SU-DHL-6 (cell line): Measurements from ENCODE around the gene PPARA.

Experiments used
- H2AFZ ChIP-seq: fragments of 200-600 bp; sonication (generic); 2 replicates; pipeline ENCODE4 v1.6.1; 2014; ENCODE audit warnings: low read depth, mild to moderate bottlenecking, moderate library complexity, mixed read lengths, antibody characterized with exemption, low read length; ENCODE audit not compliant: severe bottlenecking
- H3F3A ChIP-seq: fragments of 200-600 bp; shearing (Covaris generic); 2 replicates; pipeline ENCODE4 v1.6.0; 2016; ENCODE audit warnings: antibody characterized with exemption, mild to moderate bottlenecking; ENCODE audit not compliant: insufficient read depth
- H3K27ac ChIP-seq: fragments of 200-600 bp; sonication (generic); 2 replicates; pipeline ENCODE4 v1.5.1; 2016; ENCODE audit warnings: low read depth, mild to moderate bottlenecking, low read length, moderate library complexity, mixed read lengths
- H3K27me3 ChIP-seq: fragments of 200-600 bp; sonication (generic), shearing (Covaris generic); 2 replicates; pipeline ENCODE4 v1.6.0; 2014; ENCODE audit warnings: mild to moderate bottlenecking, low read length
- H3K36me3 ChIP-seq: fragments of 200-600 bp; sonication (generic); 2 replicates; pipeline ENCODE4 v1.6.1; 2014; ENCODE audit warnings: mild to moderate bottlenecking, low read length, mixed read lengths
- H3K4me2 ChIP-seq: fragments of 300-600, 200-600 bp; shearing (Covaris generic), sonication (generic); 2 replicates; pipeline ENCODE4 v1.6.0; 2014; ENCODE audit warnings: low read length, low read depth, mild to moderate bottlenecking; ENCODE audit not compliant: poor library complexity, severe bottlenecking
- H3K4me3 ChIP-seq: fragments of 200-600 bp; sonication (generic); 2 replicates; pipeline ENCODE4 v1.5.1; 2014; ENCODE audit warnings: antibody characterized with exemption, low read length, mild to moderate bottlenecking, mixed read lengths; ENCODE audit not compliant: insufficient read depth, poor library complexity, severe bottlenecking
- H3K79me2 ChIP-seq: fragments of 200-600 bp; sonication (generic); 2 replicates; pipeline ENCODE4 v1.6.1; 2014; ENCODE audit warnings: mild to moderate bottlenecking, low read length, moderate library complexity; ENCODE audit not compliant: insufficient read depth
- H3K9ac ChIP-seq: fragments of 200-600 bp; sonication (generic); 2 replicates; pipeline ENCODE4 v1.7.0; 2014; ENCODE audit warnings: mild to moderate bottlenecking, low read length
- H3K9me2 ChIP-seq: fragments of 200-600 bp; sonication (generic); replicated peaks from 2 replicates; pipeline ENCODE4 v1.6.1; 2014; ENCODE audit warnings: low read length; ENCODE audit not compliant: insufficient read depth
- H3K9me3 ChIP-seq: fragments of 200-600 bp; sonication (generic); 2 replicates; pipeline ENCODE4 v1.6.1; 2014; ENCODE audit warnings: low read length, mixed read lengths; ENCODE audit not compliant: insufficient read depth
- H4K20me1 ChIP-seq: fragments of 200-600 bp; sonication (generic); 2 replicates; pipeline ENCODE4 v1.6.1; 2014; ENCODE audit warnings: low read depth, mild to moderate bottlenecking, antibody characterized with exemption, low read length, moderate library complexity, mixed read lengths
- EZH2phosphoT487 ChIP-seq: fragments of 200-600 bp; sonication (generic), shearing (Covaris generic); conservative IDR thresholded peaks from 2 replicates; pipeline ENCODE4 v1.6.1; 2018; ENCODE audit warnings: mild to moderate bottlenecking, antibody characterized with exemption, low read length, moderate library complexity, mixed read lengths
- TF ChIP-seq, protein P1 (sequence below): fragments of 200-600 bp; sonication (generic); IDR thresholded peaks from one replicate; pipeline ENCODE4 v1.5.1; 2017; ENCODE audit warnings: antibody characterized with exemption, mild to moderate bottlenecking, low read length, moderate library complexity; ENCODE audit not compliant: insufficient read depth, poor library complexity, severe bottlenecking

PPARA gene

DNA sequence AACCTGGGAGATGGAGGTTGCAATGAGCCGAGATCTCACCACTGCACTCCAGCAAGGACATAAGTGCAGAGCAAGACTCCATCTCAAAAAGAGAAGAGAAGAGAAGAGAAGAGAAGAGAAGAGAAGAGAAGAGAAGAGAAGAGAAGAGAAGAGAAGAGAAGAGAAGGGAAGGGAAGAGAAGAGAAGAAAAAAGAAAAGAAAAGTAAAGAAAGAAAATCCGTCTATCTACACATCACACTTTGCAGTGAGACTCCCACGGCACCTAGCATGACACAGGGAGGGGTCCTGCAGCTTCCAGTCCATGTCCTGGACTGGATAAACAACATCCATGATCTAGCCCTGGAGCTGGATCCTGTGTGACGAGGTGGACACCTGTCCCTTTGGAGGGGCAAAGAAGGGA, 4.0 kb upstream of the PPARA start:
- Histone ChIP-seq H3K79me2 (no peaks in the 10 kb centered on the region), H3K9ac (no peak overlapping the region), H3K4me3 (no peak overlapping the region), H3K36me3 (no peaks in the 10 kb centered on the region), H3F3A (no peaks in the 10 kb centered on the region), H4K20me1 (no peaks in the 10 kb centered on the region), H3K4me2 (no peak overlapping the region), H3K9me3 (no peaks in the 10 kb centered on the region), H3K27ac (no peak overlapping the region), H3K9me2 (no peaks in the 10 kb centered on the region), H2AFZ (no peak overlapping the region), H3K27me3 (no peaks in the 10 kb centered on the region)
- no peak for TF ChIP-seq EZH2phosphoT487
- TF ChIP-seq, protein P1, sequence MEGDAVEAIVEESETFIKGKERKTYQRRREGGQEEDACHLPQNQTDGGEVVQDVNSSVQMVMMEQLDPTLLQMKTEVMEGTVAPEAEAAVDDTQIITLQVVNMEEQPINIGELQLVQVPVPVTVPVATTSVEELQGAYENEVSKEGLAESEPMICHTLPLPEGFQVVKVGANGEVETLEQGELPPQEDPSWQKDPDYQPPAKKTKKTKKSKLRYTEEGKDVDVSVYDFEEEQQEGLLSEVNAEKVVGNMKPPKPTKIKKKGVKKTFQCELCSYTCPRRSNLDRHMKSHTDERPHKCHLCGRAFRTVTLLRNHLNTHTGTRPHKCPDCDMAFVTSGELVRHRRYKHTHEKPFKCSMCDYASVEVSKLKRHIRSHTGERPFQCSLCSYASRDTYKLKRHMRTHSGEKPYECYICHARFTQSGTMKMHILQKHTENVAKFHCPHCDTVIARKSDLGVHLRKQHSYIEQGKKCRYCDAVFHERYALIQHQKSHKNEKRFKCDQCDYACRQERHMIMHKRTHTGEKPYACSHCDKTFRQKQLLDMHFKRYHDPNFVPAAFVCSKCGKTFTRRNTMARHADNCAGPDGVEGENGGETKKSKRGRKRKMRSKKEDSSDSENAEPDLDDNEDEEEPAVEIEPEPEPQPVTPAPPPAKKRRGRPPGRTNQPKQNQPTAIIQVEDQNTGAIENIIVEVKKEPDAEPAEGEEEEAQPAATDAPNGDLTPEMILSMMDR: no peak

DNA sequence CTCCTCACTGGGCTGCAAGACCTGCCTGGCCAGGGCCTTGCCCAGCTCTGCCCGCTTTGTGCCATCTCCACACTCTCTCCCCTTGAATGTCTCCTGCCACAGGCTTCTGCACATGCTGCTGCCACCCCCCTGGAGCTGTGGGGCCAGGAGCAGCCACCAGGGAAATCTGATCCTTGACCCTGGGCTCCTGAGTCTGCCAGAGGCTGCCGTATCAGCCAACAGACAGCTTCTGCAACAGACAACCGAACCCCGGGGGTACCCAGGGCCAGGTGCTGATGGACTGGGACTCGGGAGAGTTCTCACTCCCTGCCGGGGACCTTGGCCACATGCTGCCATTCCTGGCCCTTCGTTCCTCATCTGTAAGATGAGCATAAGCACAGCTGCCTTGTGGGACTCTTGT, 3.3 kb upstream of the PPARA start:
- TF ChIP-seq EZH2phosphoT487: no peak
- TF ChIP-seq, protein P1: no peak
- Histone ChIP-seq H2AFZ (no peak overlapping the region), H3K79me2 (no peaks in the 10 kb centered on the region), H3K36me3 (no peaks in the 10 kb centered on the region), H3K4me3 (no peak overlapping the region), H3K4me2 (no peak overlapping the region), H3K9me3 (no peaks in the 10 kb centered on the region), H3K27ac (no peak overlapping the region), H4K20me1 (no peaks in the 10 kb centered on the region), H3K9me2 (no peaks in the 10 kb centered on the region), H3K9ac (no peak overlapping the region), H3K27me3 (no peaks in the 10 kb centered on the region), H3F3A (peaks cover 6% of the 10 kb centered on the region; the same call in 1 of the 2 replicates)

- Histone ChIP-seq H3K27me3 (no peaks in the 10 kb centered on the region), H3K36me3 (no peaks in the 10 kb centered on the region), H3F3A (peaks cover 6% of the 10 kb centered on the region; the same call in 1 of the 2 replicates), H3K9me2 (no peaks in the 10 kb centered on the region), H3K27ac (no peak overlapping the region), H3K9me3 (no peaks in the 10 kb centered on the region), H2AFZ (no peak overlapping the region), H3K4me3 (no peak overlapping the region), H3K79me2 (no peaks in the 10 kb centered on the region), H3K9ac (no peak overlapping the region), H3K4me2 (no peak overlapping the region), H4K20me1 (no peaks in the 10 kb centered on the region)
- no peak for TF ChIP-seq EZH2phosphoT487
- TF ChIP-seq, protein P1: no peak
These were observed 2.7 kb upstream of the PPARA start for GRCh38 chr22:46147471-46148267.
